Small intestine (tissue), 7 donors: Measurements from ENCODE around the gene METTL23. TPM values are rescaled to one million over a fixed set of nuclear protein-coding genes. Genes with fewer than 3 reads are reported as not detected.

Experiments
- DNase-seq, 2 donors: peaks; one replicate each; pipeline versions ENCODE4 v3.0.0 to v3.0.0-alpha.2; 2013
- FAIRE-seq: peaks from 2 replicates; lab custom pipeline; 2012; peaks lifted over from hg19 to GRCh38; lab: Jason Lieb, UNC
- H3K27ac ChIP-seq, 3 donors: one replicate each; pipeline ENCODE4 v1.5.1; 2013; ENCODE audit warnings: low read length in 2 of 3, mild to moderate bottlenecking in 2 of 3, control low read depth in 1 of 3, inconsistent platforms in 1 of 3, low read depth in 1 of 3, moderate library complexity in 1 of 3
- H3K27me3 ChIP-seq, 3 donors: one replicate each; pipeline ENCODE4 v1.6.1; 2013; ENCODE audit warnings: low read length in 3 of 3, inconsistent platforms in 1 of 3; ENCODE audit not compliant: control insufficient read depth in 3 of 3, insufficient read depth in 3 of 3
- H3K36me3 ChIP-seq, 3 donors: one replicate each; pipeline ENCODE4 v1.6.1; 2013; ENCODE audit warnings: low read length in 3 of 3, inconsistent platforms in 1 of 3, low read depth in 1 of 3, mild to moderate bottlenecking in 1 of 3, moderate library complexity in 1 of 3; ENCODE audit not compliant: control insufficient read depth in 3 of 3, insufficient read depth in 2 of 3
- H3K4me1 ChIP-seq, 3 donors: one replicate each; pipeline ENCODE4 v1.6.1; 2013; ENCODE audit warnings: low read length in 2 of 3, inconsistent platforms in 1 of 3, low read depth in 1 of 3, mild to moderate bottlenecking in 1 of 3, moderate library complexity in 1 of 3; ENCODE audit not compliant: control insufficient read depth in 3 of 3, insufficient read depth in 2 of 3
- H3K4me3 ChIP-seq, 3 donors: one replicate each; pipeline ENCODE4 v1.5.1; 2013; ENCODE audit warnings: low read length in 3 of 3, control low read depth in 1 of 3, inconsistent platforms in 1 of 3, low read depth in 1 of 3, mild to moderate bottlenecking in 1 of 3, moderate library complexity in 1 of 3
- H3K9me3 ChIP-seq, 2 donors: one replicate each; pipeline ENCODE4 v1.6.1; 2013; ENCODE audit warnings: low read depth in 1 of 2, low read length in 1 of 2; ENCODE audit not compliant: control insufficient read depth in 2 of 2, insufficient read depth in 1 of 2
- WGBS, 3 donors: extraction: QIAGEN DNeasy Blood & Tissue Kit; methylation state at CpG; one replicate each; pipeline ENCODE4 v1.1.7; 2013; 5-methylcytosine and 5-hydroxymethylcytosine counted together
- polyA plus RNA-seq, 4 donors: library from polyadenylated mRNA; stranded (reverse) in 3 of 4; unstranded in 1 of 4; fragments of 200-250 nt in 3 of 4; fragments of 120-200 nt in 1 of 4; gene quantifications; one replicate each; pipeline versions ENCODE4 v1.2.1 to v1.2.3, GENCODE V29; 2013
- donor health status: healthy with polysubstance abuse.
- donor health status: control.
- donor health status: control.
- donor health status: Bipolar disorder and iron deficiency.
- donor health status: healthy.

Gene METTL23
- polyA plus RNA-seq, 4 donors: 28.8 to 41.8 (median 37.7) TPM

DNA sequence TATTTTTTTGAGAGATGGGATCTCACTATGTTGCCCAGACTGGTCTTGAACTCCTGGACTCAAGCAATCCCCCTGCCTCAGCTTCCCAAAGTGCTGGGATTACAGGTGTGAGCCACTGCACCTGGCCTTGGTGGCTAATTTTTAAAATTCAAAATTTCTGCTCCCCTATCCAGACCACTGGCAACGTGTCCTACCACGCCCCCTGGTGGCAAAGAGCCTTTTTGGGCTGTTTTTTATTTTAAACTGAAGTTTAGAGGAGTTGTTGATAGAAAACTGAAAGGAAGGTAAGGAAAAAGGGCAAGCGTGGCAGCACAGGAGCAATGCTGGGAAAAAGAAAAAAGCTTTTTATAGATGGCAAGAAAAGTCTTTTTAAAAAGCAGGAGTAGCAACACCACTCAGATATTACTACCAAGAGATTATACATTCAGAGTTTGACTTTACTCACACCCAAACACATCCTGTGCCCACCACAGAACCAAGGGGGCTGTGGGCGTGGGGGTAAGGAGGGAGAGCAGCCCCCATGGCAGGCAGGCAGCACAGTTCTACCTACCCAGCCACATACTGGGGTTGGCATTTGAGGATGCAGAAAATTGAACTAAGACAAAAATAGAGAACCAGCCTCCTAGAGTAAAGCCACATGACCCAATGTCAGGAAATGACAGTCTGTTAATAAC is 11.7 kb upstream of the METTL23 start:
- Histone ChIP-seq H3K27ac (no peak overlapping the region), H3K36me3 (peaks cover 14 to 63% (median 22%) of the 10 kb centered on the region in 3 donors), H3K9me3 (no peaks in the 10 kb centered on the region), H3K4me1 (peaks cover 0 to 19% (median 0%) of the 10 kb centered on the region in 3 donors), H3K27me3 (peaks cover 0 to 3% (median 0%) of the 10 kb centered on the region in 3 donors), H3K4me3 (no peak overlapping the region)
- FAIRE-seq: no peak
- DNase-seq: peak in 1 of 2 donors; percentile 61
- 28 to 45% (median 29%) methylated on average over 4 of the region's 4 CpGs for WGBS, 3 donors

DNA sequence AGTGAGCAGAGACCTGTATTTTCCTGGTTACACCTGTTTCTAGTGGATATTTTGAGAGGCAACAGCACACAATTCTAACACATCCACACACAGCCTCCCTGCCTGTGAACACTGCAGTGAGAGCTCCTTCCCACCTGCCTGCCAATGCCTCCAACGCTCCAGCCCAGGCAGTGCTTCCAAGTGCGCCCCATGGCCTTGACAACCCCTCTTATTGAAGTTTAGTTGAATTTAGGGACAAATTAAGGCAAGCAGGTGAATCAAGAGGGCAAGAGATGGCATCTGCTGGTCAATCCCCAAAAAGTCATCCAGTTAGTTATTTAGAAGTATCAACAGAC is 11.2 kb upstream of the METTL23 start:
- H3K36me3 ChIP-seq: peaks cover 18 to 68% (median 26%) of the 10 kb centered on the region in 3 donors
- H3K27ac ChIP-seq: peak overlapping the region in 2 of 3 donors; percentile 28 to 50
- H3K27me3 ChIP-seq: no peaks in the 10 kb centered on the region
- no peak overlapping the region for H3K4me3 ChIP-seq
- DNase-seq (no peak), FAIRE-seq (no peak)
- WGBS, 3 donors: 90 to 95% (median 91%) methylated on average over 2 of the region's 2 CpGs
- peaks cover 0 to 19% (median 0%) of the 10 kb centered on the region in 3 donors for H3K4me1 ChIP-seq
- H3K9me3 ChIP-seq: no peaks in the 10 kb centered on the region

- Histone ChIP-seq H3K4me3 (no peak overlapping the region), H3K27me3 (no peaks in the 10 kb centered on the region), H3K36me3 (peaks cover 22 to 75% (median 32%) of the 10 kb centered on the region in 3 donors), H3K4me1 (peaks cover 0 to 15% (median 0%) of the 10 kb centered on the region in 3 donors), H3K27ac (peak overlapping the region; percentile 65 to 93 (median 69)), H3K9me3 (no peaks in the 10 kb centered on the region)
- WGBS, 3 donors: 49 to 61% (median 50%) methylated on average over 13 of the region's 13 CpGs
- FAIRE-seq: no peak
- DNase-seq: peak; percentile 73 to 86
Observed at GRCh38 chr17:76716146-76716838, 10.3 kb upstream of the METTL23 start.

GRCh38 chr17:76716839-76717215 is 9.8 kb upstream of the METTL23 start:
- FAIRE-seq (no peak), DNase-seq (no peak)
- 75 to 86% (median 82%) methylated on average over 6 of the region's 6 CpGs for WGBS, 3 donors

GRCh38 chr17:76718516-76718915 is 8.1 kb upstream of the METTL23 start:
- FAIRE-seq (no peak), DNase-seq (no peak)
- no peaks in the 10 kb centered on the region for H3K27me3 ChIP-seq
- 92 to 94% (median 93%) methylated on average over 16 of the region's 16 CpGs for WGBS, 3 donors
- H3K27ac ChIP-seq: no peak overlapping the region
- no peaks in the 10 kb centered on the region for H3K9me3 ChIP-seq
- peaks cover 25 to 88% (median 40%) of the 10 kb centered on the region in 3 donors for H3K36me3 ChIP-seq
- H3K4me3 ChIP-seq: no peak overlapping the region
- H3K4me1 ChIP-seq: peaks cover 0 to 12% (median 0%) of the 10 kb centered on the region in 3 donors

More at GRCh38 chr17:76716839-76717215, 9.8 kb upstream of the METTL23 start:
- Histone ChIP-seq H3K4me3 (no peak overlapping the region), H3K27ac (peak overlapping the region; percentile 65 to 93 (median 69)), H3K27me3 (no peaks in the 10 kb centered on the region), H3K36me3 (peaks cover 27 to 80% (median 36%) of the 10 kb centered on the region in 3 donors), H3K9me3 (no peaks in the 10 kb centered on the region), H3K4me1 (peaks cover 0 to 12% (median 0%) of the 10 kb centered on the region in 3 donors)

DNA sequence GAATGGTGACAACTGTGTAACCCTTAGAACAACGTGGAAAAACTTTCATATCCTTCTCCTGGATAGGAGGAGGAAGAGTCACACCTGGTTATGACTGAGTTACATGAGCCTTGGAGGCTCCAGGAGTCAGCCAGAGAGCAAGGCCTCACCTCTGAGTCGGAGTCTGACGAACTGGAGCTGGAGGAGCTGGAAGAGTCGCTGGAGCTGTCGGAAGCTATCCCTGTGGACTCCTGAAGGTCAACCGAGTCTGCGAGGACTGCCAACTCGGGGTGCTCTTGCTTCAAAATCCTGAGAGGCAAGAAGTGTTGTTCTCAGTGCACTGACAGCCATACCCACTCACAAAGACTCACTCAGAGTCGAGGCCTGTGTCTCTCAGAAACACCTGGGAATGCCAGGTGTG is 6.4 kb upstream of the METTL23 start:
- Histone ChIP-seq H3K27ac (no peak overlapping the region), H3K4me1 (peaks cover 0 to 19% (median 3%) of the 10 kb centered on the region in 3 donors), H3K9me3 (no peaks in the 10 kb centered on the region), H3K36me3 (peaks cover 26 to 93% (median 38%) of the 10 kb centered on the region in 3 donors), H3K4me3 (no peak overlapping the region), H3K27me3 (no peaks in the 10 kb centered on the region)
- DNase-seq (no peak), FAIRE-seq (no peak)
- 90 to 93% (median 92%) methylated on average over 9 of the region's 9 CpGs for WGBS, 3 donors

GRCh38 chr17:76720941-76721340 is 5.7 kb upstream of the METTL23 start:
- H3K9me3 ChIP-seq: no peaks in the 10 kb centered on the region
- peaks cover 0 to 17% (median 3%) of the 10 kb centered on the region in 3 donors for H3K4me1 ChIP-seq
- no peak for DNase-seq
- H3K27me3 ChIP-seq: no peaks in the 10 kb centered on the region
- FAIRE-seq: no peak
- H3K27ac ChIP-seq: no peak overlapping the region
- H3K4me3 ChIP-seq: no peak overlapping the region
- WGBS, 3 donors: 85 to 93% (median 90%) methylated on average over 9 of the region's 9 CpGs
- H3K36me3 ChIP-seq: peaks cover 26 to 89% (median 38%) of the 10 kb centered on the region in 3 donors

GRCh38 chr17:76721463-76721862 is 5.2 kb upstream of the METTL23 start:
- no peaks in the 10 kb centered on the region for H3K9me3 ChIP-seq
- DNase-seq: no peak
- H3K27ac ChIP-seq: no peak overlapping the region
- no peak for FAIRE-seq
- H3K4me3 ChIP-seq: no peak overlapping the region
- H3K27me3 ChIP-seq: no peaks in the 10 kb centered on the region
- WGBS, 3 donors: 87 to 90% (median 89%) methylated on average over 10 of the region's 10 CpGs
- peaks cover 0 to 12% (median 3%) of the 10 kb centered on the region in 3 donors for H3K4me1 ChIP-seq
- peaks cover 26 to 83% (median 37%) of the 10 kb centered on the region in 3 donors for H3K36me3 ChIP-seq
